Neural crest cell (in vitro differentiated cells): ENCODE results near the gene VTN. TPM values are rescaled to one million over a fixed set of nuclear protein-coding genes. Genes with fewer than 3 reads are reported as not detected.
A peak's percentile ranks its signal among the peaks of the same experiment; 100 is the strongest.

ENCODE experiments used
- DNase-seq: peaks from one replicate; pipeline ENCODE4 v3.0.0; 2021; ENCODE audit warnings: low read depth, mixed read lengths, low spot score
- H3K27ac Mint-ChIP-seq: one replicate; pipeline ENCODE4 v1.8.0; 2021; ENCODE audit warnings: mild to moderate bottlenecking, mixed read lengths; ENCODE audit not compliant: unreplicated experiment
- H3K27me3 Mint-ChIP-seq: 2 replicates; pipeline ENCODE4 v1.8.0; 2021; ENCODE audit warnings: low read depth, mild to moderate bottlenecking, mixed read lengths
- H3K36me3 Mint-ChIP-seq: 2 replicates; pipeline ENCODE4 v1.8.0; 2021; ENCODE audit warnings: low read depth, mild to moderate bottlenecking, mixed read lengths
- H3K4me1 Mint-ChIP-seq: 2 replicates; pipeline ENCODE4 v1.8.0; 2021; ENCODE audit warnings: mixed read lengths
- H3K4me3 Mint-ChIP-seq: one replicate; pipeline ENCODE4 v1.8.0; 2021; ENCODE audit warnings: mild to moderate bottlenecking, mixed read lengths
- H3K9me3 Mint-ChIP-seq: 2 replicates; pipeline ENCODE4 v1.8.0; 2021; ENCODE audit warnings: mixed read lengths
- long read RNA-seq: library from polyadenylated mRNA; unstranded; transcript quantifications from one replicate; pipeline ENCODE4 v2.0.0, GENCODE V29; 2020
- total RNA-seq: library from RNA; stranded (reverse); gene quantifications from 2 replicates; pipeline ENCODE4 v1.2.1, GENCODE V29; 2021
- TF ChIP-seq, protein P1 (sequence below): fragments of 200-600 bp; sonication (generic); conservative IDR thresholded peaks from 2 replicates; pipeline ENCODE4 v1.5.0; 2021; ENCODE audit warnings: antibody characterized with exemption, mild to moderate bottlenecking

The VTN gene, protein sequence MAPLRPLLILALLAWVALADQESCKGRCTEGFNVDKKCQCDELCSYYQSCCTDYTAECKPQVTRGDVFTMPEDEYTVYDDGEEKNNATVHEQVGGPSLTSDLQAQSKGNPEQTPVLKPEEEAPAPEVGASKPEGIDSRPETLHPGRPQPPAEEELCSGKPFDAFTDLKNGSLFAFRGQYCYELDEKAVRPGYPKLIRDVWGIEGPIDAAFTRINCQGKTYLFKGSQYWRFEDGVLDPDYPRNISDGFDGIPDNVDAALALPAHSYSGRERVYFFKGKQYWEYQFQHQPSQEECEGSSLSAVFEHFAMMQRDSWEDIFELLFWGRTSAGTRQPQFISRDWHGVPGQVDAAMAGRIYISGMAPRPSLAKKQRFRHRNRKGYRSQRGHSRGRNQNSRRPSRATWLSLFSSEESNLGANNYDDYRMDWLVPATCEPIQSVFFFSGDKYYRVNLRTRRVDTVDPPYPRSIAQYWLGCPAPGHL
- 0.40 and 0.68 TPM in 2 replicates for total RNA-seq
- long read RNA-seq: 0 reads

DNA sequence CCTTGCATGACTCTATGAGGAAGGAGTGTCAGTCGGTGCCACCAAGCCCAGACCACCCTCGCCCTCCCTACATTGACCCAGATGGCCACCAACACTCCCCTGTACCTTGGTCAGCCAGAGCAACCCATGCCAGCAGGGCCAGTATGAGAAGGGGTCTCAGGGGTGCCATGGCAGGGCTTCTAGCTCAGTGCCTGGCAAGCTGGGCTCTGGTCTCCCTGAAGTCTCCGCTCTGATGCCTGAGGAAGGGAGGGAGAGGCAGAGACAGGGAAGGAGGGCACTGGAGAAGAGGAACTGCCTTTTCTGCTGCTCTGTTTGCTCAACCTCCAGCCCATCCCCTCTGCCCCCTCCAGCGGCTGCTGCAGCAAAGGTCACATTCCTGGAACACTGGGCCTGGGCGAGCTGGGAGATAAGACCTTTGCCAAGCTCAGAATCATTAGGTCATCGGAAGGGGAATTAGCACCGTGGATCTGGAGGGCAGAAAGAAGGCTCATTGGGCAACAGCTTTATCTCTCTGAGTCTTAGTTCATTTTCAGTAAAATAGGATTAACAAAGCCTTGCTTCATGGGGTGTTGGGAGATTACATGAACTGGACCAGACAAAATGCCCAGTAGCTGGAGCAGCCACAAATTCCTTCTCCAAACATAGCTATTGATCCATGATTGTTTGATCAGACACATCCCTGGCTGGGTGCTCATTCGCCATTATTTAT lies at the start of gene VTN:
Gene VTN, minus strand, starts transcription at position 273 of the 709 bp plus-strand sequence. Its CDS starts 104 bp downstream, at position 169.
- H3K27ac Mint-ChIP-seq: peak within 1 kb of the TSS; percentile 75
- H3K36me3 Mint-ChIP-seq: peaks cover 2% of the 10 kb centered on the region
- DNase-seq: peak; percentile 16
- peak within 1 kb of the TSS; percentile 90 for H3K4me3 Mint-ChIP-seq
- TF ChIP-seq, protein P1, sequence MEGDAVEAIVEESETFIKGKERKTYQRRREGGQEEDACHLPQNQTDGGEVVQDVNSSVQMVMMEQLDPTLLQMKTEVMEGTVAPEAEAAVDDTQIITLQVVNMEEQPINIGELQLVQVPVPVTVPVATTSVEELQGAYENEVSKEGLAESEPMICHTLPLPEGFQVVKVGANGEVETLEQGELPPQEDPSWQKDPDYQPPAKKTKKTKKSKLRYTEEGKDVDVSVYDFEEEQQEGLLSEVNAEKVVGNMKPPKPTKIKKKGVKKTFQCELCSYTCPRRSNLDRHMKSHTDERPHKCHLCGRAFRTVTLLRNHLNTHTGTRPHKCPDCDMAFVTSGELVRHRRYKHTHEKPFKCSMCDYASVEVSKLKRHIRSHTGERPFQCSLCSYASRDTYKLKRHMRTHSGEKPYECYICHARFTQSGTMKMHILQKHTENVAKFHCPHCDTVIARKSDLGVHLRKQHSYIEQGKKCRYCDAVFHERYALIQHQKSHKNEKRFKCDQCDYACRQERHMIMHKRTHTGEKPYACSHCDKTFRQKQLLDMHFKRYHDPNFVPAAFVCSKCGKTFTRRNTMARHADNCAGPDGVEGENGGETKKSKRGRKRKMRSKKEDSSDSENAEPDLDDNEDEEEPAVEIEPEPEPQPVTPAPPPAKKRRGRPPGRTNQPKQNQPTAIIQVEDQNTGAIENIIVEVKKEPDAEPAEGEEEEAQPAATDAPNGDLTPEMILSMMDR: no peak
- peaks cover 35% of the 10 kb centered on the region for H3K4me1 Mint-ChIP-seq
- peaks cover 2% of the 10 kb centered on the region for H3K27me3 Mint-ChIP-seq
- no peaks in the 10 kb centered on the region for H3K9me3 Mint-ChIP-seq

DNA sequence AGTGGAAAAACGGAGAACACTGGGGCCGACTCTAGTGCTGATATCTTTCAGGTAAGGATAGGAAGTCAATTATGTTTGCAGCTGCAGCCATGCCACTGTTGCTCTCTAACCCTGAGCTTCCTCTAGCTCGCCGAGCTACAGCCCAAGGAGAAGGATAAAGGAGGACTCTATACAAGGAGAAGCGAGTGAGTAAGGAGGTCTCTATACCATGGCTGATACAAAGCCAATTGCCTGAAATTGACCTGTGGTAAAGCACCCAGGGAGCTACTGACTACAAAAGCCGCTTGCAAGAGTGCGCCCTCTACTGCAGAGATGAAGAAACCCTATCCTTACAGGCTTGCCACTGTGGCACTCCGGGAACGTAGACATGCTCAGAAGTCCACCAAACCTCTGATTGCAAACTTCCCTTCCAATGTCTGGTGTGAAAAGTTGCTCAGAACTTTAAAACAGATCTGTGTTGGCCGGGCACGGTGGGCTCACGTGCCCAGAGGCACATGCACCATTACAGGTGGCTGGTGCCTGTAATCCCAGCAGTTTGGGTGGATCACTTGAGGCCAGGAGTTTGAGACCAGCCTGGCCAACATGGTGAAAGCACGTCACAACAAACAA lies 46.7 kb upstream of the VTN start:
- no peak overlapping the region for H3K27ac Mint-ChIP-seq
- DNase-seq: peak; percentile 41
- H3K27me3 Mint-ChIP-seq: peaks cover 51% of the 10 kb centered on the region
- TF ChIP-seq, protein P1: peak; percentile 77
- no peaks in the 10 kb centered on the region for H3K9me3 Mint-ChIP-seq
- no peaks in the 10 kb centered on the region for H3K36me3 Mint-ChIP-seq
- no peak overlapping the region for H3K4me3 Mint-ChIP-seq
- H3K4me1 Mint-ChIP-seq: no peaks in the 10 kb centered on the region

DNA sequence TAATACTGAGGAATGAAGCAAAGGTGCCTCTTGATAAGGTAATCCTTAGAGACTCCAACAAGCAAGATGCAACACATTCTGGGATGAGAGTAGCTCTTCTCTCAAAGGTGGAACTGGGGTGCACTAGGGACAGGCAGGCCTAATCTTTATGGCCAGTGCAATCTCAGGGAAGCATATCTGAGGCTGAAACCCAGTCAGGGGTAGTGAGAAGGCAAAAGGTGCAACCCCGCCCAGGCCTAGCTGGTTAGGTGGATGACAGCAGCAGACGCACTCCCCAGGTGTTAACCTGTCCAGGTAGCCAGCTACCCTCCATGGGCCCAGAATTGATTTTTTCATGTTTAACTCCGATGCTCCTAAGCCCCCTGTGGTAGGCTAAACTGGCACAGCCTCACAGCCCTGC lies 45.8 kb upstream of the VTN start:
- Mint-ChIP-seq H3K4me3 (no peak overlapping the region), H3K27ac (no peak overlapping the region), H3K36me3 (no peaks in the 10 kb centered on the region), H3K27me3 (peaks cover 59% of the 10 kb centered on the region), H3K4me1 (no peaks in the 10 kb centered on the region), H3K9me3 (no peaks in the 10 kb centered on the region)
- DNase-seq: no peak
- TF ChIP-seq, protein P1: no peak

DNA sequence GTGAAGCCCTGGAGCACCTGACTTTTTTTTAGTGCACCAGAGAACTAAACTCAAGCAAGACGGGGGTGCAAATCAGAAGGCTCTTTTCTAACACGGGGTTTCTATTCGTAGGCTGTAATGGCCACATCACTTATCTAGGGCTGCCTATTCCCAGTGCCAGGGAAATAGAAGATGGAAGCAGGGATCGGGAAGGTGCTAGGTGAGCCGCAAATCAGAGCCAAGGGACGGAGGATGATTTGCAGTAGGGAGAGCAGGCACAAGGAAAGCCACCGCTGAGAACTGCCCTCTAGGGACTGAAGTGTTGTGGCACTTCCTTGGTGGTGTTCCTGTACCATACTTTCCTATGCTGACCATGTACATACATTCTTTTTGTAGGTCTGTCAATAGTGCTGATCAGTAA lies 43.7 kb upstream of the VTN start:
- Mint-ChIP-seq H3K27me3 (peaks cover 66% of the 10 kb centered on the region), H3K4me3 (no peak overlapping the region), H3K4me1 (no peaks in the 10 kb centered on the region), H3K36me3 (no peaks in the 10 kb centered on the region), H3K27ac (no peak overlapping the region), H3K9me3 (no peaks in the 10 kb centered on the region)
- no peak for DNase-seq
- TF ChIP-seq, protein P1: no peak

DNA sequence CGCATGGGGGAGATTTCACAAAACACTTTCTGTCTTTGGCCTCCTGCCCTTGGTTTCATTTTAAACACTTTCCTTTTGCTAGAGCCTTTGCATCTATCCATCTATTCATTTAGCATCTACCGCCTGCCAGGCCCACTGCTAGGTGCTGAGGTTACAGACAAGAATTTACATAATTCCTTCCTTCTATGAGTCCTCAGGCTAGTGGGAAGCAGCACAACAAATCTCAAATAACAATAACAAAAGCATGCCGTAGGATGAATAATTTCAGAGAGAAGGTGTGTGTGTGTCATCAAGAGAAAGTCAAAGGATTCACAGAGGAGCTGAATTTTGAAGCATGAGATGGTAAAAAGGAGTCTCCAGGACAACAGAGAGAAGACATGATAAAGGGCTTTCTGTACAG lies 42.0 kb upstream of the VTN start:
- H3K27ac Mint-ChIP-seq: no peak overlapping the region
- TF ChIP-seq, protein P1: no peak
- no peaks in the 10 kb centered on the region for H3K9me3 Mint-ChIP-seq
- no peak for DNase-seq
- no peak overlapping the region for H3K4me3 Mint-ChIP-seq
- H3K36me3 Mint-ChIP-seq: no peaks in the 10 kb centered on the region
- no peaks in the 10 kb centered on the region for H3K4me1 Mint-ChIP-seq
- peaks cover 70% of the 10 kb centered on the region for H3K27me3 Mint-ChIP-seq
